Psoas muscle (tissue), 8 donors: ENCODE results near the gene MICAL3. TPM values are rescaled to one million over a fixed set of nuclear protein-coding genes. Genes with fewer than 3 reads are reported as not detected.

Source experiments
- ATAC-seq, 4 donors: fragments of 200-7000 bp; cut with Tn5 transposase; one replicate each; pipeline ENCODE4 v1.9.1; 2020; ENCODE audit warnings: moderate library complexity in 3 of 4, mild to moderate bottlenecking in 2 of 4
- DNase-seq, 2 donors: peaks; one replicate each; pipeline ENCODE4 v3.0.0-alpha.2; 2020
- H3K27ac ChIP-seq: fragments of 200-600 bp; one replicate; pipeline ENCODE4 v1.8.0; 2022
- H3K27me3 ChIP-seq, 3 donors: fragments of 200-600 bp in 1 of 3; one replicate each; pipeline versions ENCODE4 v1.6.1 to v1.8.0; 2013 to 2022; ENCODE audit warnings: low read length in 2 of 3, mild to moderate bottlenecking in 2 of 3, moderate library complexity in 1 of 3; ENCODE audit not compliant: insufficient read depth in 3 of 3
- H3K36me3 ChIP-seq, 2 donors: fragments of 200-600 bp in 1 of 2; one replicate each; pipeline versions ENCODE4 v1.6.1 to v1.8.0; 2013 to 2022; ENCODE audit warnings: low read depth in 1 of 2, mild to moderate bottlenecking in 1 of 2, moderate library complexity in 1 of 2; ENCODE audit not compliant: insufficient read depth in 1 of 2
- H3K4me1 ChIP-seq: fragments of 200-600 bp; one replicate; pipeline ENCODE4 v1.8.0; 2022
- H3K4me3 ChIP-seq: fragments of 200-600 bp; one replicate; pipeline ENCODE4 v1.8.0; 2022; ENCODE audit warnings: mild to moderate bottlenecking
- H3K9me3 ChIP-seq: fragments of 200-600 bp; one replicate; pipeline ENCODE4 v1.8.0; 2022
- CTCF ChIP-seq: fragments of 200-600 bp; IDR thresholded peaks from one replicate; pipeline ENCODE4 v1.8.0; 2022; ENCODE audit warnings: antibody characterized with exemption
- WGBS, 3 donors: extraction: QIAGEN DNeasy Blood & Tissue Kit; methylation state at CpG; one replicate each; pipeline versions ENCODE4 v1.1.6 to v1.1.7; 2013; 5-methylcytosine and 5-hydroxymethylcytosine counted together
- intact Hi-C, 2 donors: fragments of 100-400 bp; cut with DNase I; formaldehyde crosslinking; loops; one replicate each; pipeline versions ENCODE4 v1.11.0 to v1.14.2; 2022
- polyA plus RNA-seq, 3 donors: library from polyadenylated mRNA; stranded (reverse); fragments of 200-250 nt; gene quantifications; one replicate each; pipeline ENCODE4 v1.2.3, GENCODE V29; 2013
- total RNA-seq, 4 donors: library from RNA; stranded (reverse); fragmentation: NEBNext Ultra II Directional in 2 of 4; extraction: Animal tissue kit (Norgen Biotek cat#: 25700) in 2 of 4; gene quantifications; one replicate each; pipeline versions ENCODE4 v1.2.1 to v1.2.4, GENCODE V29; 2021 to 2023
- donor health status: healthy with polysubstance abuse.
- donor health status: DM: no; HTN: no; CAD: no; lungs with moderate emphysema.
- donor health status: Bipolar disorder and iron deficiency.
- donor health status: healthy.
- donor health status: DM: yes; HTN: yes; CAD: no.
- donor health status: DM: no; HTN: no; CAD: no.
- donor health status: DM: no; HTN: no; CAD: no.
- donor health status: DM: yes; HTN: yes; CAD: no.

The MICAL3 gene
- total and polyA plus RNA-seq, 7 donors: 2.1 to 38.3 (median 15.5) TPM

DNA sequence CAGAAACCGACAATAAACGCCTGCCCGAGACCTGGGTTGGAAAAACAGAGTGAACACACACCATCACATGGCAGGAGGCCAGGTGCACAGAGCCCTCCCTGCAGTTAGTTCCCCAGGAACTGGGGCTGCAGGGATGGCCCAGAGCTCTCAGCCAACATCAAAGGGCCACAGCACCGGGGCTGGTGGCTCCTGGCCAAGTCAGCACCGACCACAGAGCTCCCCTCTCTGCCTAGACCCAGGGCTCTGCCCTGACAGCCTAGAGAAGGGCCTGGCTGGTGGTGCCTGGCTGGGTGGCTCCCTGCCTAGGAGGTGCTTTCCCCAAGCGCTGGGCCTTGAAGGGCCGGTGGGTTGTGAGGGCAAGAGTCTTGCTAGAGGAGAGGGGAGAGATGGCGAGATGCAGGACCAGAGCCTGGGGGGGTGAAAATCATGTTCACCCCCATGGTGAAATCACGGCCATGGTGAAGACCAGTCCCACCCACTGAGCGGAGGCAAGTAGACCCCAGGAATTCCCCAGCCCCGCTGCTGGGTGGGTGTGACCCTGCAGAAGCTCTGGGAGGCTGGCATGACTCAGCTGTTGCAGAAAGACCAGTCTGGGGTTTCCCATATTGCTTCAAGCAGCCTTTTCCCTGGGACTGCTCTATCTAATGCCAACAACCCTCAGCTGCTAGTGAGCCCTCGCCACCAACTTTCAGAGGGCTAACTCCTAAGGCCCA is 242.9 kb downstream of the MICAL3 start:
- H3K4me1 ChIP-seq: peaks cover 15% of the 10 kb centered on the region
- no peaks in the 10 kb centered on the region for H3K9me3 ChIP-seq
- no peak for ATAC-seq
- intact Hi-C loops: loop anchor here in 1 of 2 donors (5.0 kb wide), 1 partner anchor 39 kb away; no protein-coding TSS in a partner anchor
- DNase-seq: peak in 1 of 2 donors; percentile 54
- H3K27me3 ChIP-seq: no peaks in the 10 kb centered on the region
- no peak overlapping the region for H3K4me3 ChIP-seq
- no peak for TF ChIP-seq CTCF
- 45 to 61% (median 46%) methylated on average over 12 of the region's 12 CpGs for WGBS, 3 donors
- H3K36me3 ChIP-seq: no peaks in the 10 kb centered on the region
- H3K27ac ChIP-seq: no peak overlapping the region

DNA sequence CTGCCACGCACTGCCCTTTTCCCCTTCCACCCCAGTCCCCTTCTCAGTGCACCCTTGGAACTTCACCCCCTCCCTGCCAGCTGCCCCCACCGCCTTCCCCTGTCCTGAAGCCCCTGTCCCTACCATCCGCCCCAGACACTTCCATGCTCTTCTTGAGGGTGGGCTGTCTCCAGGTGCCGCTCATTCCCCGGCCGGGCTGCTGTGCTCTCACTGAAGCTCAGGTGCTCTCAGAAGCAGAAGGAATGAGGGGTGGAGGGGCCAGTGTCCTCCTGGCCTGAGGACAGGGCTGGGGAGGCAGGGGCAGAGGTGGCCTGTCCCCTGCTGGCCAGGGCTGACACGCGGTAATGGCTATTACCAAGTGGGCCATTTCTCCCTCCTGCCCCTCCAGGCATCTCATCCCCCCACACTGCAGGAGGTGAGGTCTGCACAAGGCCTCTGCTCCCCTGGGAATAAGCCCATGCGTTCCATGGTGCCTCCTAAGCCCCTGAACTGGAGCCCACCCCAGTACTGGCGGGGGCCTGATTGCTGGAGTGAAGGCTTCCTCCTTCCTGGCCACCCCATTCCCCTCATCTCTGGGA is 243.5 kb downstream of the MICAL3 start:
- Histone ChIP-seq H3K9me3 (no peaks in the 10 kb centered on the region), H3K4me1 (peaks cover 10% of the 10 kb centered on the region), H3K36me3 (no peaks in the 10 kb centered on the region), H3K27ac (no peak overlapping the region), H3K27me3 (no peaks in the 10 kb centered on the region), H3K4me3 (no peak overlapping the region)
- intact Hi-C loops: loop anchor here in 1 of 2 donors (5.0 kb wide), 1 partner anchor 39 kb away; no protein-coding TSS in a partner anchor
- DNase-seq (peak in 1 of 2 donors; percentile 46), ATAC-seq (no peak)
- no peak for TF ChIP-seq CTCF
- 86 to 95% (median 89%) methylated on average over 10 of the region's 10 CpGs for WGBS, 3 donors

- Histone ChIP-seq H3K4me3 (no peak overlapping the region), H3K4me1 (peaks cover 10% of the 10 kb centered on the region), H3K36me3 (no peaks in the 10 kb centered on the region), H3K9me3 (no peaks in the 10 kb centered on the region), H3K27me3 (no peaks in the 10 kb centered on the region), H3K27ac (no peak overlapping the region)
- intact Hi-C loops: loop anchor here in 1 of 2 donors (5.0 kb wide), 1 partner anchor 38 kb away; no protein-coding TSS in a partner anchor
- no peak for ATAC-seq
- DNase-seq: peak in 1 of 2 donors; percentile 42
- TF ChIP-seq CTCF: no peak
- 85 to 90% (median 89%) methylated on average over 17 to 19 of the region's 19 CpGs for WGBS, 3 donors
These were observed 244.1 kb downstream of the MICAL3 start for GRCh38 chr22:17780116-17780740.

DNA sequence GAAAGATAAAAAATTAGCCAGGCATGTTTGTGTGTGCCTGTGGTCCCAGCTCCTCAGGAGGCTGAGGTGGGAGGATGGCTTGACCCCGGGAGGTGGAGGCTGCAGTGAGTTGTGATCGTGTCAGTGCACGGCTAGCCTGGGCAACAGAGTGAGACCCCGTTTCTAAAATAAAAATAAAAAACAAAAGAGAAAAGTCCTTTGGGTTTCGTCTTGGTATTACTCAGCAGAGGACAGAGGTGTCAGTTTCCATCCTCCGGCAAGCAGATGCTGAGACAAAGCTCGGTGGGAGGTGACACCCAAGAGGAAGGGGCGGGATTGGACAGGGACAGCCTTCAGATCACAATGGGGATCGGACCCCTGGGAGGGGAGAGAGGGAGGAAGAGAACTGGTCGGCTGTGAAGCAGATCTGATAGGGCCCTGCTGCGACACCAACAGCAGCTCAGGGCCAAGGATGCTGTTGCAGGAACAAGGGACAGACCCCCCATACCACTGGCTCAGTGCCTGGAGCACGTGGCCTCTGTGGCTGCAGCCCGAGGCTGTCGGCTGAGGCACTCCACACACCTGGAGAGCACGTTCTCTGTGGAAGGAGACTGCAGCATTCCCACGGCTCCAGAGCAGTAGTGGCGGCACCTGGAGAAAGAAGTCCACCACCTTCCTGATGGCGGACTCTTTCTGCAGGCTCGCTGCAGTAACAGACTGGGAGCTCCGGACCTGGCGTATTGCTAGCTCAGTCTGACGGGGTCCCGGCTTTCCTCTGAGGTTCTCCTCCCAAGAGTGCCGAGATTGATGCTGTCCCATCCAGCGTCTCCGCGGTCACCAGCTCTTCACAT is 244.9 kb downstream of the MICAL3 start:
- no peak for ATAC-seq
- Histone ChIP-seq H3K4me1 (peaks cover 10% of the 10 kb centered on the region), H3K9me3 (no peaks in the 10 kb centered on the region), H3K4me3 (no peak overlapping the region), H3K27me3 (no peaks in the 10 kb centered on the region), H3K27ac (no peak overlapping the region), H3K36me3 (no peaks in the 10 kb centered on the region)
- WGBS, 3 donors: 76 to 77% (median 77%) methylated on average over 26 to 27 of the region's 27 CpGs
- DNase-seq: peak in 1 of 2 donors; percentile 38
- TF ChIP-seq CTCF: no peak
- intact Hi-C loops: loop anchor here in 1 of 2 donors (5.0 kb wide), 1 partner anchor 37 kb away; no protein-coding TSS in a partner anchor
